ENCODE measurements around the gene SUCO. TPM values are rescaled to one million over a fixed set of nuclear protein-coding genes. Genes with fewer than 3 reads are reported as not detected.
A peak's percentile ranks its signal among the peaks of the same experiment; 100 is the strongest.

SUCO gene
- total RNA-seq, 1 experiment from 2014 or later = 37.7 TPM

- Histone ChIP-seq H3K56ac (ENCODE audit: insufficient read length, low read depth, low read length) (no peak overlapping the region), H4K91ac (ENCODE audit: insufficient read length, low read depth, low read length) (no peak overlapping the region), H3T11ph (ENCODE audit: low read length) (no peak overlapping the region), H2BK15ac (ENCODE audit: low read depth, low read length) (no peak overlapping the region), H2BK5ac (ENCODE audit: insufficient read length, low read length) (no peak overlapping the region), H3K79me1 (ENCODE audit: insufficient read depth, low read depth, low read length, poor library complexity, severe bottlenecking) (no peaks in the 10 kb centered on the region), H3K23me2 (ENCODE audit: insufficient read length, low read depth, low read length, poor library complexity, severe bottlenecking) (no peaks in the 10 kb centered on the region), H2AFZ (ENCODE audit: low read length) (peak overlapping the region; percentile 22), H2AK5ac (ENCODE audit: insufficient read length, low read length) (no peak overlapping the region), H4K5ac (ENCODE audit: insufficient read length, low read depth, low read length) (no peak overlapping the region), H2BK12ac (ENCODE audit: insufficient read length, low read depth, low read length) (no peak overlapping the region), H3K4ac (ENCODE audit: low read depth, low read length) (no peak overlapping the region), H3K4me2 (ENCODE audit: insufficient read depth, insufficient read length, low read length) (no peak overlapping the region), H4K8ac (replicated peaks; ENCODE audit: insufficient read length, low read depth, low read length) (no peak overlapping the region), H3K23ac (ENCODE audit: insufficient read length, low read depth, low read length) (no peak overlapping the region), H3K4me1 (ENCODE audit: insufficient read depth, low read length) (no peaks in the 10 kb centered on the region), H3K79me2 (ENCODE audit: insufficient read depth, low read length) (no peaks in the 10 kb centered on the region), H3K14ac (ENCODE audit: insufficient read depth, low read length) (no peak overlapping the region), H3K18ac (ENCODE audit: insufficient read length, low read depth, low read length) (no peak overlapping the region), H3K9ac (ENCODE audit: extremely low read depth, insufficient read length, low read length) (no peak overlapping the region), H3K9me3 (ENCODE audit: control insufficient read depth, low read depth, low read length) (no peaks in the 10 kb centered on the region), H3K27ac (ENCODE audit: insufficient read length, low read depth, low read length) (no peak overlapping the region), H2BK20ac (ENCODE audit: low read depth, low read length, poor library complexity, severe bottlenecking) (no peak overlapping the region), H2BK120ac (ENCODE audit: low read depth, low read length, poor library complexity, severe bottlenecking) (no peak overlapping the region), H3K27me3 (ENCODE audit: insufficient read depth, low read length) (no peaks in the 10 kb centered on the region), H4K20me1 (ENCODE audit: control insufficient read depth, insufficient read depth, insufficient read length) (no peaks in the 10 kb centered on the region)
- Mint-ChIP-seq H3K4me3 (no peak overlapping the region), H3K4me1 (no peaks in the 10 kb centered on the region; a peak in 2 of 4 replicates), H3K27me3 (ENCODE audit: low read depth) (no peaks in the 10 kb centered on the region; the same call in 1 of the 2 replicates), H3K36me3 (ENCODE audit: insufficient read depth in 1 of 3, low read depth in 3 of 3) (no peaks in the 10 kb centered on the region), H3K27ac (no peak overlapping the region), H3K9me3 (no peaks in the 10 kb centered on the region)
- no peak for DNase-seq
- no CpG with 5 or more reads among the region's 4 CpGs for WGBS (ENCODE audit: extremely low coverage, insufficient read length, low lambda C conversion rate)
- TF ChIP-seq CTCF (conservative IDR thresholded peaks at IDR 0.05) = no peak
Observed at GRCh38 chr1:172487550-172487949, 45.4 kb upstream of the SUCO start.

Measured in H9 (cell line).